ENCODE measurements around the gene PIM3. TPM values are rescaled to one million over a fixed set of nuclear protein-coding genes. Genes with fewer than 3 reads are reported as not detected.

Gene PIM3
- polyA plus RNA-seq, 1 of the 3 experiments (the other 2 are of a cell fraction), result 15.3 TPM

DNA sequence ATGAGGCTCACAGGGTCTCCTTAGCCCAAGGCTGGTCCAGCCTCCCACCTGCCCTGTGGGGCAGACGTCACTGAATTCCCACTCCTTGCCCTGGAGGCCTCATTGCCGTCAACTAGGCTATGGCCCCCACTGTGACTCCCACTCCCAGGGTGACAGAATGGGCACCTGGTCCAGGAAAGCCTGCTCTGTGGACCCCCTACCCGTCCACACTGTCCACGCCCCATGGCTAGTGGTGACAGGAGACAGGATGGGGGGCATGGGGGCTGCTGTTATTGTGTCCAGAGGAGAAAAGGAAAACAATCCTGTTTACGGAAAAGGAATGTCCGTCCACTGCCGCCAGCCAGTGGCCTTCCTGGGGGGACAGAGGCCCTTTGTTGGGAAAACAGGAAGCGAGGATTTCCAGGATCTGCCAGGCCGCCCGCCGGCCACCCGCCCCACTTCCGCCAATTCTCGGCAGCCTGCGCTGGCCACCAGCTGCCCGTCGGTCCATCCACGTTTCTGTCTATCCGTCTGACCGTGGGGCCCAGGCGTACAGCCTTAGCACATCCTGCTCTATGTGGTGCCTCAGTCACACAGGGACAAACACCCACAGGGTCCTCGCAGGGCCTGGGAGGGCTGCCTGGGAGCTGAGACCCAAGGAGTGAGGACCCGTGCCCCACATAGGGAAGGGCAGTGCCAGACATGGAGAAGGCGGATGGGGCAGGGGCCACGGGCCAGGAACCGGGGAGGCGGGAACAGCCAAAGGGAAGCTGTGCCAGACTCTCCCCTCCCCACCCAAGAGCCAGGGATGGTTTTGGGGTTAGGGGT, 22.6 kb upstream of the PIM3 start:
- Histone ChIP-seq H3K4me1 (ENCODE audit: control insufficient read depth in 1 of 2, insufficient read depth in 2 of 2, low read depth in 1 of 2, low read length in 1 of 2) (peaks cover 6 to 23% of the 10 kb centered on the region in 2 experiments; a peak in 2 of 4 replicates), H2AFZ (ENCODE audit: low read depth) (no peak overlapping the region), H3K9me3 (no peaks in the 10 kb centered on the region), H3K27ac (ENCODE audit: low read depth in 2 of 2, low read length in 1 of 2) (no peak overlapping the region), H3K4me2 (no peak overlapping the region), H3K27me3 (ENCODE audit: insufficient read depth) (no peaks in the 10 kb centered on the region), H3K9me2 (no peaks in the 10 kb centered on the region), H3K36me3 (replicated peaks in 1 of 2; ENCODE audit: control insufficient read depth in 1 of 2, insufficient read depth in 2 of 2, low read length in 1 of 2) (no peaks in the 10 kb centered on the region), H4K20me1 (ENCODE audit: insufficient read depth) (no peaks in the 10 kb centered on the region), H3K4me3 (ENCODE audit: low read depth in 2 of 2, low read length in 1 of 2) (no peak overlapping the region), H3K79me2 (ENCODE audit: insufficient read depth) (no peaks in the 10 kb centered on the region), H3F3A (replicated peaks; ENCODE audit: insufficient read depth) (no peaks in the 10 kb centered on the region), H3K9ac (no peak overlapping the region)
- DNase-seq, result no peak
- WGBS (ENCODE audit: low lambda C conversion rate), result 96% methylated on average over 19 of the region's 27 CpGs
- CTCF ChIA-PET, result interaction anchor here (1.2 kb wide), 1 partner anchor 8 kb away, joined by 3 read pairs; no protein-coding TSS in a partner anchor
- POLR2A ChIA-PET, result no interaction called here
- TF ChIP-seq SIN3A (IDR thresholded peaks at IDR 0.05; ENCODE audit: borderline replicate concordance, low read depth, low read length) (no peak), POLR2AphosphoS5 (IDR thresholded peaks at IDR 0.05; ENCODE audit: low read depth, low read length) (no peak), RCOR1 (IDR thresholded peaks at IDR 0.05; ENCODE audit: low read length) (no peak), FOXJ3 (CRISPR knock-in tag; IDR thresholded peaks at IDR 0.05) (no peak), YY1 (IDR thresholded peaks at IDR 0.05; ENCODE audit: low read depth) (no peak), EZH2phosphoT487 (IDR thresholded peaks at IDR 0.05; ENCODE audit: borderline replicate concordance, low read depth) (no peak), ELF1 (IDR thresholded peaks at IDR 0.05) (no peak), MXI1 (IDR thresholded peaks at IDR 0.05; ENCODE audit: low read depth, low read length) (no peak), FOSL2 (IDR thresholded peaks at IDR 0.05; ENCODE audit: borderline replicate concordance, low read depth) (no peak), RXRA (IDR thresholded peaks at IDR 0.05; ENCODE audit: borderline replicate concordance, low read depth) (no peak), ZBTB33 (IDR thresholded peaks at IDR 0.05; ENCODE audit: borderline replicate concordance, low read depth) (no peak), NRF1 (IDR thresholded peaks at IDR 0.05; ENCODE audit: low read depth, low read length) (no peak), GABPA (IDR thresholded peaks at IDR 0.05; ENCODE audit: low read depth) (no peak), FOXM1 (IDR thresholded peaks at IDR 0.05; ENCODE audit: low read depth) (no peak), CHD2 (IDR thresholded peaks at IDR 0.05; ENCODE audit: low read length, partially characterized antibody) (no peak), RAD21 (IDR thresholded peaks at IDR 0.05; ENCODE audit: low read length) (no peak), NFIC (IDR thresholded peaks at IDR 0.05; ENCODE audit: borderline replicate concordance) (no peak)
- TF ChIP-seq, protein P1, sequence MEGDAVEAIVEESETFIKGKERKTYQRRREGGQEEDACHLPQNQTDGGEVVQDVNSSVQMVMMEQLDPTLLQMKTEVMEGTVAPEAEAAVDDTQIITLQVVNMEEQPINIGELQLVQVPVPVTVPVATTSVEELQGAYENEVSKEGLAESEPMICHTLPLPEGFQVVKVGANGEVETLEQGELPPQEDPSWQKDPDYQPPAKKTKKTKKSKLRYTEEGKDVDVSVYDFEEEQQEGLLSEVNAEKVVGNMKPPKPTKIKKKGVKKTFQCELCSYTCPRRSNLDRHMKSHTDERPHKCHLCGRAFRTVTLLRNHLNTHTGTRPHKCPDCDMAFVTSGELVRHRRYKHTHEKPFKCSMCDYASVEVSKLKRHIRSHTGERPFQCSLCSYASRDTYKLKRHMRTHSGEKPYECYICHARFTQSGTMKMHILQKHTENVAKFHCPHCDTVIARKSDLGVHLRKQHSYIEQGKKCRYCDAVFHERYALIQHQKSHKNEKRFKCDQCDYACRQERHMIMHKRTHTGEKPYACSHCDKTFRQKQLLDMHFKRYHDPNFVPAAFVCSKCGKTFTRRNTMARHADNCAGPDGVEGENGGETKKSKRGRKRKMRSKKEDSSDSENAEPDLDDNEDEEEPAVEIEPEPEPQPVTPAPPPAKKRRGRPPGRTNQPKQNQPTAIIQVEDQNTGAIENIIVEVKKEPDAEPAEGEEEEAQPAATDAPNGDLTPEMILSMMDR (IDR thresholded peaks at IDR 0.05), result no peak
- TF ChIP-seq, protein P2, sequence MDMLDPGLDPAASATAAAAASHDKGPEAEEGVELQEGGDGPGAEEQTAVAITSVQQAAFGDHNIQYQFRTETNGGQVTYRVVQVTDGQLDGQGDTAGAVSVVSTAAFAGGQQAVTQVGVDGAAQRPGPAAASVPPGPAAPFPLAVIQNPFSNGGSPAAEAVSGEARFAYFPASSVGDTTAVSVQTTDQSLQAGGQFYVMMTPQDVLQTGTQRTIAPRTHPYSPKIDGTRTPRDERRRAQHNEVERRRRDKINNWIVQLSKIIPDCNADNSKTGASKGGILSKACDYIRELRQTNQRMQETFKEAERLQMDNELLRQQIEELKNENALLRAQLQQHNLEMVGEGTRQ (IDR thresholded peaks at IDR 0.05; ENCODE audit: borderline replicate concordance, low read depth, low read length), result no peak
